ENCODE measurements around the gene AKR1D1. TPM values are rescaled to one million over a fixed set of nuclear protein-coding genes. Genes with fewer than 3 reads are reported as not detected.
"Not testable (repeated sequence)": the region's sequence is repeated elsewhere in the genome, so short reads cannot be mapped to it uniquely, and the experiment has no call there.

AKR1D1 gene
- total RNA-seq, 1 experiment from 2014 or later = 2.3 TPM

- Histone ChIP-seq H3K4me1 (peaks cover 19% of the 10 kb centered on the region), H3K9me3 (peaks cover 42% of the 10 kb centered on the region), H3K4me3 (ENCODE audit: low read depth, low read length) (no peak overlapping the region), H3K27me3 (replicated peaks; ENCODE audit: control insufficient read depth, insufficient read depth, low read length) (no peaks in the 10 kb centered on the region), H3K36me3 (ENCODE audit: control insufficient read depth, insufficient read depth, low read length) (no peaks in the 10 kb centered on the region)
- Mint-ChIP-seq H3K36me3 (ENCODE audit: insufficient read depth, unreplicated experiment) (no peaks in the 10 kb centered on the region), H3K27me3 (ENCODE audit: insufficient read depth, unreplicated experiment) (no peaks in the 10 kb centered on the region), H3K4me3 (ENCODE audit: unreplicated experiment) (no peak overlapping the region), H3K27ac (ENCODE audit: unreplicated experiment) (no peak overlapping the region), H3K9me3 (ENCODE audit: unreplicated experiment) (peaks cover 39% of the 10 kb centered on the region), H3K4me1 (ENCODE audit: low read depth, unreplicated experiment) (peaks cover 21% of the 10 kb centered on the region)
- intact Hi-C loops (cut with micrococcal nuclease; ENCODE audit: unreplicated experiment) = no loop called here
- ChIA-PET POLR2A (no interaction called here), CTCF (no interaction called here)
- DNase-seq = no peak
- no peak for TF ChIP-seq CTCF (IDR thresholded peaks at IDR 0.05; ENCODE audit: insufficient read depth in 1 of 2, low read depth in 1 of 2, low read length in 1 of 2, severe bottlenecking in 1 of 2, unreplicated experiment in 1 of 2)
- BruUV-seq (replicated peaks) = no TSS peak
These were observed 43.5 kb upstream of the AKR1D1 start for GRCh38 chr7:138032770-138033169.

GRCh38 chr7:138033241-138033640 is 43.0 kb upstream of the AKR1D1 start:
- ChIA-PET CTCF (no interaction called here), POLR2A (no interaction called here)
- no peak for TF ChIP-seq CTCF (IDR thresholded peaks at IDR 0.05; ENCODE audit: insufficient read depth in 1 of 2, low read depth in 1 of 2, low read length in 1 of 2, severe bottlenecking in 1 of 2, unreplicated experiment in 1 of 2)
- Mint-ChIP-seq H3K27me3 (ENCODE audit: insufficient read depth, unreplicated experiment) (no peaks in the 10 kb centered on the region), H3K4me1 (ENCODE audit: low read depth, unreplicated experiment) (peaks cover 21% of the 10 kb centered on the region), H3K4me3 (ENCODE audit: unreplicated experiment) (no peak overlapping the region), H3K27ac (ENCODE audit: unreplicated experiment) (no peak overlapping the region), H3K36me3 (ENCODE audit: insufficient read depth, unreplicated experiment) (no peaks in the 10 kb centered on the region), H3K9me3 (ENCODE audit: unreplicated experiment) (peaks cover 39% of the 10 kb centered on the region)
- no TSS peak for BruUV-seq (replicated peaks)
- no peak for DNase-seq
- peaks cover 40% of the 10 kb centered on the region for H3K9me3 ChIP-seq
- peaks cover 19% of the 10 kb centered on the region for H3K4me1 ChIP-seq
- H3K36me3 ChIP-seq (ENCODE audit: control insufficient read depth, insufficient read depth, low read length) = no peaks in the 10 kb centered on the region
- no peaks in the 10 kb centered on the region for H3K27me3 ChIP-seq (replicated peaks; ENCODE audit: control insufficient read depth, insufficient read depth, low read length)
- no peak overlapping the region for H3K4me3 ChIP-seq (ENCODE audit: low read depth, low read length)
- intact Hi-C loops (cut with micrococcal nuclease; ENCODE audit: unreplicated experiment) = no loop called here

GRCh38 chr7:138036135-138036534 is 40.1 kb upstream of the AKR1D1 start:
- Histone ChIP-seq H3K4me3 (ENCODE audit: low read depth, low read length) (no peak overlapping the region), H3K9me3 (peaks cover 28% of the 10 kb centered on the region), H3K36me3 (ENCODE audit: control insufficient read depth, insufficient read depth, low read length) (no peaks in the 10 kb centered on the region), H3K27me3 (replicated peaks; ENCODE audit: control insufficient read depth, insufficient read depth, low read length) (no peaks in the 10 kb centered on the region), H3K4me1 (no peaks in the 10 kb centered on the region)
- ChIA-PET CTCF (no interaction called here), POLR2A (no interaction called here)
- Mint-ChIP-seq H3K27me3 (ENCODE audit: insufficient read depth, unreplicated experiment) (no peaks in the 10 kb centered on the region), H3K36me3 (ENCODE audit: insufficient read depth, unreplicated experiment) (no peaks in the 10 kb centered on the region), H3K9me3 (ENCODE audit: unreplicated experiment) (peaks cover 45% of the 10 kb centered on the region), H3K4me3 (ENCODE audit: unreplicated experiment) (no peak overlapping the region), H3K4me1 (ENCODE audit: low read depth, unreplicated experiment) (no peaks in the 10 kb centered on the region), H3K27ac (ENCODE audit: unreplicated experiment) (no peak overlapping the region)
- DNase-seq = no peak
- TF ChIP-seq CTCF (IDR thresholded peaks at IDR 0.05; ENCODE audit: insufficient read depth in 1 of 2, low read depth in 1 of 2, low read length in 1 of 2, severe bottlenecking in 1 of 2, unreplicated experiment in 1 of 2) = no peak
- intact Hi-C loops (cut with micrococcal nuclease; ENCODE audit: unreplicated experiment) = no loop called here
- BruUV-seq (replicated peaks) = no TSS peak

- H3K4me3 ChIP-seq (ENCODE audit: low read depth, low read length); H3K36me3 ChIP-seq (ENCODE audit: control insufficient read depth, insufficient read depth, low read length); BruUV-seq (replicated peaks); H3K4me1 Mint-ChIP-seq (ENCODE audit: low read depth, unreplicated experiment); H3K27me3 ChIP-seq (replicated peaks; ENCODE audit: control insufficient read depth, insufficient read depth, low read length); H3K27ac Mint-ChIP-seq (ENCODE audit: unreplicated experiment); DNase-seq; intact Hi-C loops (cut with micrococcal nuclease; ENCODE audit: unreplicated experiment); POLR2A ChIA-PET; H3K4me3 Mint-ChIP-seq (ENCODE audit: unreplicated experiment); H3K4me1 ChIP-seq; H3K36me3 Mint-ChIP-seq (ENCODE audit: insufficient read depth, unreplicated experiment); CTCF ChIA-PET; H3K27me3 Mint-ChIP-seq (ENCODE audit: insufficient read depth, unreplicated experiment): not testable (repeated sequence)
- peaks cover 32% of the 10 kb centered on the region for H3K9me3 Mint-ChIP-seq (ENCODE audit: unreplicated experiment)
- peaks cover 24% of the 10 kb centered on the region for H3K9me3 ChIP-seq
These were observed 36.2 kb upstream of the AKR1D1 start for GRCh38 chr7:138040063-138040462.

All from Caco-2 (cell line).